GM23338 (cell line): Measurements from ENCODE around the gene TRIM36. TPM values are rescaled to one million over a fixed set of nuclear protein-coding genes. Genes with fewer than 3 reads are reported as not detected.

Source experiments
- ATAC-seq: fragments of 200-7000 bp; cut with Tn5 transposase; 3 replicates; pipeline ENCODE4 v1.9.1; 2020
- DNase-seq: peaks from one replicate; pipeline ENCODE4 v3.0.0-alpha.2; 2015; ENCODE audit warnings: low spot score
- H2AFZ ChIP-seq: fragments of 200-600 bp; sonication (generic); 2 replicates; pipeline ENCODE4 v1.8.0; 2016; ENCODE audit warnings: antibody characterized with exemption, mild to moderate bottlenecking, moderate library complexity
- H3F3A ChIP-seq: fragments of 200-600 bp; sonication (generic); replicated peaks from 2 replicates; pipeline ENCODE4 v1.8.0; 2017; ENCODE audit warnings: antibody characterized with exemption, mixed run types, low read depth
- H3K27ac ChIP-seq: fragments of 200-600 bp; sonication (generic); 2 replicates; pipeline ENCODE4 v1.6.1; 2016; ENCODE audit warnings: low read depth
- H3K27me3 ChIP-seq: fragments of 200-600 bp; sonication (generic); 2 replicates; pipeline ENCODE4 v1.8.0; 2016; ENCODE audit warnings: mild to moderate bottlenecking, mixed run types, moderate library complexity; ENCODE audit not compliant: insufficient read depth
- H3K36me3 ChIP-seq: fragments of 200-600 bp; sonication (generic); 2 replicates; pipeline ENCODE4 v1.8.0; 2016; ENCODE audit warnings: mild to moderate bottlenecking; ENCODE audit not compliant: insufficient read depth
- H3K4me1 ChIP-seq: fragments of 200-600 bp; sonication (generic); 2 replicates; pipeline ENCODE4 v1.8.0; 2016; ENCODE audit warnings: mild to moderate bottlenecking, moderate library complexity; ENCODE audit not compliant: insufficient read depth
- H3K4me2 ChIP-seq: fragments of 200-600 bp; sonication (generic); 2 replicates; pipeline ENCODE4 v1.7.1; 2017; ENCODE audit warnings: mixed run types
- H3K4me3 ChIP-seq: fragments of 200-600 bp; sonication (generic); 2 replicates; pipeline ENCODE4 v1.6.1; 2016; ENCODE audit warnings: mixed run types
- H3K79me2 ChIP-seq: fragments of 200-600 bp; sonication (generic); replicated peaks from 2 replicates; pipeline ENCODE4 v1.8.0; 2017; ENCODE audit warnings: mild to moderate bottlenecking; ENCODE audit not compliant: insufficient read depth
- H3K9me2 ChIP-seq: fragments of 200-600 bp; sonication (generic); 2 replicates; pipeline ENCODE4 v1.8.0; 2017; ENCODE audit not compliant: insufficient read depth
- H4K20me1 ChIP-seq: fragments of 200-600 bp; sonication (generic); replicated peaks from 2 replicates; pipeline ENCODE4 v1.8.0; 2017; ENCODE audit warnings: mild to moderate bottlenecking; ENCODE audit not compliant: insufficient read depth
- H3K27ac Mint-ChIP-seq: 2 replicates; pipeline ENCODE4 v1.8.0; 2020; ENCODE audit warnings: inconsistent platforms, mild to moderate bottlenecking, moderate library complexity, mixed read lengths
- H3K27me3 Mint-ChIP-seq: 3 replicates; pipeline ENCODE4 v1.8.0; 2022; ENCODE audit warnings: low read depth, mild to moderate bottlenecking, moderate library complexity, mixed read lengths, inconsistent platforms; ENCODE audit not compliant: insufficient read depth, poor library complexity
- H3K36me3 Mint-ChIP-seq: 3 replicates; pipeline ENCODE4 v1.8.0; 2021; ENCODE audit warnings: low read depth, mild to moderate bottlenecking, inconsistent platforms, moderate library complexity, mixed read lengths
- H3K4me1 Mint-ChIP-seq: 3 replicates; pipeline ENCODE4 v1.8.0; 2020; ENCODE audit warnings: mild to moderate bottlenecking, inconsistent platforms, mixed read lengths
- H3K4me3 Mint-ChIP-seq: 3 replicates; pipeline ENCODE4 v1.8.0; 2021; ENCODE audit warnings: moderate library complexity, mild to moderate bottlenecking, inconsistent platforms, mixed read lengths
- H3K9me3 Mint-ChIP-seq: 3 replicates; pipeline ENCODE4 v1.8.0; 2020; ENCODE audit warnings: moderate library complexity, mild to moderate bottlenecking, inconsistent platforms, mixed read lengths
- ETS1 ChIP-seq: IDR thresholded peaks from 2 replicates; pipeline ENCODE4 v1.6.1; 2016; ENCODE audit warnings: antibody characterized with exemption
- EZH2 ChIP-seq: fragments of 200-600 bp; sonication (generic); IDR thresholded peaks from one replicate; pipeline ENCODE4 v1.8.0; 2017; ENCODE audit warnings: antibody characterized with exemption, mild to moderate bottlenecking, low read depth; ENCODE audit not compliant: unreplicated experiment
- EZH2phosphoT487 ChIP-seq: fragments of 200-600 bp; sonication (generic); IDR thresholded peaks from one replicate; pipeline ENCODE4 v1.8.1; 2018; ENCODE audit warnings: antibody characterized with exemption; ENCODE audit not compliant: unreplicated experiment
- JUNB ChIP-seq: IDR thresholded peaks from one replicate; pipeline ENCODE4 v1.6.1; 2016; ENCODE audit warnings: antibody characterized with exemption; ENCODE audit not compliant: unreplicated experiment
- NANOG ChIP-seq: IDR thresholded peaks from 2 replicates; pipeline ENCODE4 v1.6.1; 2016; ENCODE audit warnings: antibody characterized with exemption, borderline replicate concordance
- STAT1 ChIP-seq: IDR thresholded peaks from one replicate; pipeline ENCODE4 v1.6.1; 2016; ENCODE audit warnings: antibody characterized with exemption; ENCODE audit not compliant: unreplicated experiment
- ZNF331 ChIP-seq: fragments of 250-450 bp; sonication (Bioruptor Pico); IDR thresholded peaks from 2 replicates; pipeline ENCODE4 v1.5.0; 2020; ENCODE audit warnings: low read depth, mild to moderate bottlenecking, moderate library complexity
- polyA plus RNA-seq: library from polyadenylated mRNA; unstranded; fragments of >200 nt; fragmentation: Nextera tagmentation; extraction: Ambion mirVana; gene quantifications from 2 replicates; pipeline ENCODE4 v1.2.1, GENCODE V29; 2016
- total RNA-seq: library from RNA; depleted of rRNA; stranded (reverse); fragments of >200 nt; shearing (Covaris generic); gene quantifications from 2 replicates; pipeline ENCODE4 v1.2.3, GENCODE V29; 2014

TRIM36 gene
- total and polyA plus RNA-seq, 2 experiments from 2014 or later: 4.4 to 14.1 TPM

- Histone ChIP-seq H3K4me3 (no peak overlapping the region), H3K27me3 (no peaks in the 10 kb centered on the region), H3K36me3 (no peaks in the 10 kb centered on the region), H3K4me2 (no peak overlapping the region), H3K79me2 (no peaks in the 10 kb centered on the region), H4K20me1 (no peaks in the 10 kb centered on the region), H3K4me1 (peaks cover 7% of the 10 kb centered on the region; the same call in 1 of the 2 replicates), H3K27ac (no peak overlapping the region), H3K9me2 (no peaks in the 10 kb centered on the region), H2AFZ (no peak overlapping the region), H3F3A (no peaks in the 10 kb centered on the region)
- no peaks in the 10 kb centered on the region for H3K9me3 Mint-ChIP-seq
- no peak for TF ChIP-seq JUNB
- ATAC-seq (no peak), DNase-seq (no peak)
- peaks cover 19% of the 10 kb centered on the region for H3K4me1 Mint-ChIP-seq
- no peaks in the 10 kb centered on the region for H3K27me3 Mint-ChIP-seq
- no peaks in the 10 kb centered on the region for H3K36me3 Mint-ChIP-seq
- H3K4me3 Mint-ChIP-seq: no peak overlapping the region
- H3K27ac Mint-ChIP-seq: no peak overlapping the region
Observed at GRCh38 chr5:115191474-115192031, 21.8 kb upstream of the TRIM36 start.

DNA sequence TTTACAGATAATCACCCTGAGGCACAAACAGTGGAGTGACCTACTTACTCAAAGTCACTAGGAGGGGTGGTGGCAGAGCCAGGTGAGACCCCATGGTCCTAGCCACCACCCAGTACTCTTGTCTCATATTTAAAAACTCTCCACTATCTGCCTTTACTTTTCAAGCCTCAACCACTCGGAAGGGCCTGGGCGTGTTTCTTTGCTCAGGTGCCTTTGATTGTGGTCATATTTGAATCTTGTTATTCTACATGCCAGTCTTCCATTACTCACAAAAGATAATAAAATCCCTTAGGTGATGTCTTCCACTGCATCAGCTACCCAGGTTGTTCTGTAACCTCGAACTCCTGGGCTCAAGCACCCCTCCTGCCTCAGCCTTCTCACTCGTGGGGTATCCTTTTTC lies 20.7 kb upstream of the TRIM36 start:
- no peaks in the 10 kb centered on the region for H4K20me1 ChIP-seq
- no peaks in the 10 kb centered on the region for H3K36me3 ChIP-seq
- H2AFZ ChIP-seq: no peak overlapping the region
- peaks cover 7% of the 10 kb centered on the region; the same call in 1 of the 2 replicates for H3K4me1 ChIP-seq
- Mint-ChIP-seq H3K36me3 (no peaks in the 10 kb centered on the region), H3K4me1 (peaks cover 19% of the 10 kb centered on the region), H3K27me3 (peaks cover 4% of the 10 kb centered on the region), H3K9me3 (no peaks in the 10 kb centered on the region), H3K4me3 (no peak overlapping the region), H3K27ac (no peak overlapping the region)
- no peak overlapping the region for H3K4me3 ChIP-seq
- H3K4me2 ChIP-seq: no peak overlapping the region
- H3K27ac ChIP-seq: no peak overlapping the region
- ATAC-seq: no peak
- H3K27me3 ChIP-seq: no peaks in the 10 kb centered on the region
- TF ChIP-seq EZH2phosphoT487: no peak
- TF ChIP-seq NANOG: no peak
- TF ChIP-seq JUNB: no peak
- no peak for TF ChIP-seq STAT1
- DNase-seq: no peak
- no peaks in the 10 kb centered on the region for H3K9me2 ChIP-seq
- no peaks in the 10 kb centered on the region for H3K79me2 ChIP-seq
- no peaks in the 10 kb centered on the region for H3F3A ChIP-seq

DNA sequence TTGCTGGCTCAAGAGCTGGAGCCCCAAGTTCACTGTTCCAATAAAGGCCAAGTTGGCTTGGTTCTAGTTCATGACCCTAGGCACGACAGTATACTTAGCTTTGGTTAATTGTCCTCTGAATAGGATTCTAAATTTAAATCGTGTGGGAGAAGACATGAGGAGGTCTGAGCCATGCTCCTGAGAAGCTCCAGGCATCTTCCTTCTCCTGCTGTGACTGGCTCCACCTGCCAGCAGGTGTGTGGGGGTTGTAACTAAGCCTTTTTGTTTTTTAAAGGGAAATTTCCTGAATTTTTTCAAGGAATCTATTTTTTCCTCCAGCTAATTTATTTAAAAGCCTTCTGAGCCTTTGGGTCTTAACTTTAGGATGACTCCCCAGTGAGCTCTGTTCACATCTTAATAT lies 20.2 kb upstream of the TRIM36 start:
- Histone ChIP-seq H3K4me3 (no peak overlapping the region), H3F3A (no peaks in the 10 kb centered on the region), H3K4me1 (peaks cover 7% of the 10 kb centered on the region; the same call in 1 of the 2 replicates), H3K9me2 (no peaks in the 10 kb centered on the region), H3K27ac (no peak overlapping the region), H3K27me3 (no peaks in the 10 kb centered on the region), H4K20me1 (no peaks in the 10 kb centered on the region), H2AFZ (no peak overlapping the region), H3K4me2 (no peak overlapping the region), H3K36me3 (no peaks in the 10 kb centered on the region), H3K79me2 (no peaks in the 10 kb centered on the region)
- ATAC-seq: peak; percentile 39; the same call in 2 of the 3 replicates
- peaks cover 19% of the 10 kb centered on the region for H3K4me1 Mint-ChIP-seq
- no peaks in the 10 kb centered on the region for H3K9me3 Mint-ChIP-seq
- TF ChIP-seq STAT1 (no peak), ETS1 (no peak), EZH2 (no peak), ZNF331 (CRISPR knock-in tag) (no peak)
- no peak overlapping the region for H3K4me3 Mint-ChIP-seq
- DNase-seq: no peak
- peaks cover 4% of the 10 kb centered on the region for H3K27me3 Mint-ChIP-seq
- H3K36me3 Mint-ChIP-seq: no peaks in the 10 kb centered on the region
- no peak overlapping the region for H3K27ac Mint-ChIP-seq
